A673 (cell line): ENCODE measurements around the gene ABI2. TPM values are rescaled to one million over a fixed set of nuclear protein-coding genes. Genes with fewer than 3 reads are reported as not detected.

Source experiments
- BruUV-seq: library from RNA; stranded (reverse); fragments of 400-500 nt; replicated peaks from 2 replicates; lab custom pipeline; 2021; lab: Mats Ljungman, UMichigan
- CTCF ChIA-PET: fragments of 300-600 bp; sonication (Branson Sonifier 250); formaldehyde crosslinking; loops from one replicate; lab custom pipeline; 2022; ENCODE audit warnings: antibody characterized with exemption; lab: Charles Lee
- POLR2A ChIA-PET: fragments of 300-600 bp; sonication (Branson Sonifier 250); formaldehyde crosslinking; loops from one replicate; lab custom pipeline; 2022; ENCODE audit warnings: antibody characterized with exemption; ENCODE audit not compliant: low non-redundant PET; lab: Charles Lee
- DNase-seq: peaks from one replicate; pipeline ENCODE4 v3.0.0-alpha.2; 2015; ENCODE audit warnings: low spot score
- H3K27ac ChIP-seq: fragments of 200-600 bp; sonication (generic); 2 replicates; pipeline ENCODE4 v1.5.1; 2016; ENCODE audit warnings: mixed run types, low read depth, mild to moderate bottlenecking, mixed read lengths, antibody characterized with exemption, low read length; ENCODE audit not compliant: poor library complexity, severe bottlenecking
- H3K27me3 ChIP-seq: fragments of 200-600 bp; sonication (generic); replicated peaks from 2 replicates; pipeline ENCODE4 v1.6.1; 2017; ENCODE audit warnings: mixed run types, low read depth, mild to moderate bottlenecking, mixed read lengths, antibody characterized with exemption, low read length; ENCODE audit not compliant: insufficient read depth, poor library complexity
- H3K36me3 ChIP-seq: fragments of 200-600 bp; sonication (generic); 2 replicates; pipeline ENCODE4 v1.6.1; 2016; ENCODE audit warnings: mixed run types, mild to moderate bottlenecking, mixed read lengths, antibody characterized with exemption, low read length; ENCODE audit not compliant: insufficient read depth, poor library complexity, severe bottlenecking
- H3K4me1 ChIP-seq: fragments of 200-600 bp; sonication (generic); 2 replicates; pipeline ENCODE4 v1.6.1; 2017; ENCODE audit warnings: mixed run types, mild to moderate bottlenecking, mixed read lengths, antibody characterized with exemption, low read length; ENCODE audit not compliant: insufficient read depth, poor library complexity, severe bottlenecking
- H3K4me3 ChIP-seq: fragments of 200-600 bp; sonication (generic); 2 replicates; pipeline ENCODE4 v1.5.1; 2016; ENCODE audit warnings: low read depth, mixed run types, mild to moderate bottlenecking, mixed read lengths, low read length; ENCODE audit not compliant: poor library complexity, severe bottlenecking
- H3K9me3 ChIP-seq: fragments of 200-600 bp; sonication (generic); 2 replicates; pipeline ENCODE4 v1.6.1; 2016; ENCODE audit warnings: mixed run types, low read depth, mild to moderate bottlenecking, mixed read lengths, antibody characterized with exemption, low read length; ENCODE audit not compliant: poor library complexity, severe bottlenecking
- EZH2 ChIP-seq: fragments of 200-600 bp; sonication (generic); IDR thresholded peaks from 2 replicates; pipeline ENCODE4 v1.6.1; 2017; ENCODE audit warnings: borderline replicate concordance, low read depth, mild to moderate bottlenecking, mixed read lengths, antibody characterized with exemption, low read length; ENCODE audit not compliant: poor library complexity, severe bottlenecking
- intact Hi-C: fragments of 100-400 bp; cut with micrococcal nuclease; formaldehyde crosslinking; loops from one replicate; pipeline ENCODE4 v1.10.0; 2022; ENCODE audit not compliant: unreplicated experiment
- total RNA-seq: library from RNA; stranded (reverse); gene quantifications from 2 replicates; pipeline ENCODE4 v1.2.3, GENCODE V29; 2021
- TF ChIP-seq, protein P1 (sequence below): fragments of 300-800, 200-600 bp; sonication (generic); conservative IDR thresholded peaks from 2 replicates; pipeline ENCODE4 v1.5.1; 2017; ENCODE audit warnings: low read depth, mild to moderate bottlenecking, antibody characterized with exemption, low read length, moderate library complexity, mixed read lengths

Gene ABI2
- total RNA-seq, 1 experiment from 2014 or later: 134 TPM

DNA sequence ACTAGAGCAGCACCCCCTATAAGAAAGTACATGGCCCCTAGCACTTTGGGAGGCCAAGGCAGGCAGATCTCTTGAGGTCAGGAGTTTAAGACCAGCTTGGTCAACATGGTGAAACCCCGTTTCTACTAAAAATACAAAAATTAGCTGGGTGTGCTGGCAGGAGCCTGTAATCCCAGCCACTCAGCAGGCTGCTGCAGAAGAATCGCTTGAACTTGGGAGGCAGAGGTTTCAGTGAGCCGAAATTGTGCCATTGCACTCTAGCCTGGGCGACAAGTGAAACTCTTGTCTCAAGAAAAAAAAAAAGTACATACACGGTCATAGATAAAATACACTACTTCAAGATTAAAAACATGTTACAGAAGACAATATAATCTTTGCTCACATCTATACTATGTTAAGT, 143.1 kb downstream of the ABI2 start:
- Histone ChIP-seq H3K27ac (no peak overlapping the region), H3K4me1 (peaks cover 5% of the 10 kb centered on the region), H3K4me3 (no peak overlapping the region), H3K9me3 (no peaks in the 10 kb centered on the region), H3K27me3 (no peaks in the 10 kb centered on the region), H3K36me3 (no peaks in the 10 kb centered on the region)
- TF ChIP-seq EZH2: no peak
- TF ChIP-seq, protein P1, sequence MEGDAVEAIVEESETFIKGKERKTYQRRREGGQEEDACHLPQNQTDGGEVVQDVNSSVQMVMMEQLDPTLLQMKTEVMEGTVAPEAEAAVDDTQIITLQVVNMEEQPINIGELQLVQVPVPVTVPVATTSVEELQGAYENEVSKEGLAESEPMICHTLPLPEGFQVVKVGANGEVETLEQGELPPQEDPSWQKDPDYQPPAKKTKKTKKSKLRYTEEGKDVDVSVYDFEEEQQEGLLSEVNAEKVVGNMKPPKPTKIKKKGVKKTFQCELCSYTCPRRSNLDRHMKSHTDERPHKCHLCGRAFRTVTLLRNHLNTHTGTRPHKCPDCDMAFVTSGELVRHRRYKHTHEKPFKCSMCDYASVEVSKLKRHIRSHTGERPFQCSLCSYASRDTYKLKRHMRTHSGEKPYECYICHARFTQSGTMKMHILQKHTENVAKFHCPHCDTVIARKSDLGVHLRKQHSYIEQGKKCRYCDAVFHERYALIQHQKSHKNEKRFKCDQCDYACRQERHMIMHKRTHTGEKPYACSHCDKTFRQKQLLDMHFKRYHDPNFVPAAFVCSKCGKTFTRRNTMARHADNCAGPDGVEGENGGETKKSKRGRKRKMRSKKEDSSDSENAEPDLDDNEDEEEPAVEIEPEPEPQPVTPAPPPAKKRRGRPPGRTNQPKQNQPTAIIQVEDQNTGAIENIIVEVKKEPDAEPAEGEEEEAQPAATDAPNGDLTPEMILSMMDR: no peak
- ChIA-PET CTCF (no interaction called here), POLR2A (no interaction called here)
- no TSS peak for BruUV-seq
- no peak for DNase-seq
- intact Hi-C loops: no loop called here

DNA sequence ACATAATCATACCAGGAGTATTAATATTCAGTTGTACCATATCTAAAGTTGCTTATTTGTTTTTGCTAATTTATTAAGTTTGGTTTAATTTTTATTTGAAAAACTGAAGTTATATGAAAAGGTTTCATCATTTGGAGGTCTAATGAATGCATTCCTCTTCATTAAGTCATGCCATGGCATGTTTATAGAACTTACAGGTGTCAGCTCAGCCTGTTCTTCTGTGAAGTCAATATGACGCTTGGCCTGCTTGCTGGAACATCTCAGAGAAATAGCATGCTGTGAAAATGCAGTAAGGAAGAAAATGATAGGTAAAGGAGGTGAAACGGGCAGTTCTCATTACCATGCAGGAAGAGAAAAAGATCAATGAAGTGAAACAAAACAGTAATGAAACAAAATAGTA, 148.7 kb downstream of the ABI2 start:
- no peaks in the 10 kb centered on the region for H3K27me3 ChIP-seq
- no peak for TF ChIP-seq EZH2
- TF ChIP-seq, protein P1: no peak
- ChIA-PET CTCF (no interaction called here), POLR2A (no interaction called here)
- H3K36me3 ChIP-seq: no peaks in the 10 kb centered on the region
- intact Hi-C loops: no loop called here
- no peaks in the 10 kb centered on the region for H3K9me3 ChIP-seq
- DNase-seq: no peak
- BruUV-seq: no TSS peak
- no peaks in the 10 kb centered on the region for H3K4me1 ChIP-seq
- no peak overlapping the region for H3K27ac ChIP-seq
- H3K4me3 ChIP-seq: no peak overlapping the region

DNA sequence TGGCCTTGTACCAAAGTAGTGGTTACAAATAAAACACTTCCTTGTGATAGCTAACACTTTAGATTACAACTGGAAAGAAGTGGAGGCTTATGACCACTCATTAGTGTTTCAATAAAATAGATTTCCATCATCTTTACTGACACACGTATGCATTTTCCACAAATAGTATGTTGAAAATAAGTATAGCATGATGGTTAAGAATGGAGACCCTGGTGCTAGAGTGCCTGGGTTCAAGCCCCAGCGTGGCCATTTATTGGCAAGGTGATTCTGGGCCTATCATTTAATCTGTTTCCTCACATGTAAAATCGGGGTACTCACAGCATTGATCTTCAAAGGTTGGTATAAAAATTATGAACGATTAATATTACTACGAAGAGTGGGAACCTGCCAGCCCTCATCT, 152.4 kb downstream of the ABI2 start:
- no TSS peak for BruUV-seq
- no peaks in the 10 kb centered on the region for H3K27me3 ChIP-seq
- ChIA-PET CTCF (no interaction called here), POLR2A (no interaction called here)
- no peak for DNase-seq
- no peaks in the 10 kb centered on the region for H3K4me1 ChIP-seq
- no peaks in the 10 kb centered on the region for H3K9me3 ChIP-seq
- H3K4me3 ChIP-seq: no peak overlapping the region
- H3K36me3 ChIP-seq: no peaks in the 10 kb centered on the region
- TF ChIP-seq, protein P1: no peak
- no peak for TF ChIP-seq EZH2
- intact Hi-C loops: loop anchor here (5.0 kb wide), 2 partner anchors 172 to 337 kb away; no protein-coding TSS in a partner anchor
- H3K27ac ChIP-seq: no peak overlapping the region
